ENCODE results near the gene BTN3A1. TPM values are rescaled to one million over a fixed set of nuclear protein-coding genes. Genes with fewer than 3 reads are reported as not detected.

BTN3A1 gene
- total and polyA plus RNA-seq, 2 donors (not counting 1 experiment from before 2014, with no cell fraction given): 31.6 to 42.9 TPM

DNA sequence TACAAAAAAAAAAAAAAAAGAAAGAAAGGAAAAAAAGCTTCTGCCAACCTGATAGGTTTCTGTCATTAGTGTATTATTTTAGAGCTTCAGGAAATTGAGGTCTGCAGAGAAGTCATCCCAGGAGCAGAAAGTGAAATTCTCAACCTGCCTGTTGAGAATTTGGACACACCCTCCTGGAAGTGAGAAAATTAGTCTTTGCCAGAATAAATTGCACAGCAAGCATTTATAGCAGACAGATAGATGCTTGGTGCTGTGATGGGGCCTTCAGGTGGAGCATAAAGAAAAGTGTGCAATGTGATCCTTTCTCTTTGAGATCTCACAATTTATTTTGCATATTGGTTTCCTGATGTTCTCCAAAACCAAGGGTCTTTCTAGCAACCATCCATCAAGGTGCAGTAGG, 14.5 kb upstream of the BTN3A1 start:
- no peak overlapping the region for H3K4me3 ChIP-seq (replicated peaks in 1 of 4; ENCODE audit: control extremely low read depth in 1 of 4, insufficient read depth in 1 of 4, low read depth in 3 of 4, low read length in 4 of 4)
- no peak overlapping the region for H2AFZ ChIP-seq (ENCODE audit: low read length)
- H3K27ac ChIP-seq (ENCODE audit: insufficient read depth, low read length): no peak overlapping the region
- TF ChIP-seq, protein P1, sequence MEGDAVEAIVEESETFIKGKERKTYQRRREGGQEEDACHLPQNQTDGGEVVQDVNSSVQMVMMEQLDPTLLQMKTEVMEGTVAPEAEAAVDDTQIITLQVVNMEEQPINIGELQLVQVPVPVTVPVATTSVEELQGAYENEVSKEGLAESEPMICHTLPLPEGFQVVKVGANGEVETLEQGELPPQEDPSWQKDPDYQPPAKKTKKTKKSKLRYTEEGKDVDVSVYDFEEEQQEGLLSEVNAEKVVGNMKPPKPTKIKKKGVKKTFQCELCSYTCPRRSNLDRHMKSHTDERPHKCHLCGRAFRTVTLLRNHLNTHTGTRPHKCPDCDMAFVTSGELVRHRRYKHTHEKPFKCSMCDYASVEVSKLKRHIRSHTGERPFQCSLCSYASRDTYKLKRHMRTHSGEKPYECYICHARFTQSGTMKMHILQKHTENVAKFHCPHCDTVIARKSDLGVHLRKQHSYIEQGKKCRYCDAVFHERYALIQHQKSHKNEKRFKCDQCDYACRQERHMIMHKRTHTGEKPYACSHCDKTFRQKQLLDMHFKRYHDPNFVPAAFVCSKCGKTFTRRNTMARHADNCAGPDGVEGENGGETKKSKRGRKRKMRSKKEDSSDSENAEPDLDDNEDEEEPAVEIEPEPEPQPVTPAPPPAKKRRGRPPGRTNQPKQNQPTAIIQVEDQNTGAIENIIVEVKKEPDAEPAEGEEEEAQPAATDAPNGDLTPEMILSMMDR (conservative IDR thresholded peaks at IDR 0.05 in 1 of 2, IDR thresholded peaks at IDR 0.05 in 1 of 2; ENCODE audit: low read depth in 1 of 2, low read length in 2 of 2): no peak
- no peak for TF ChIP-seq EZH2 (IDR thresholded peaks at IDR 0.05; ENCODE audit: low read length, missing control alignments)
- no peaks in the 10 kb centered on the region for H4K20me1 ChIP-seq (ENCODE audit: control insufficient read depth, extremely low read depth, insufficient read depth, low read length)
- H3K4me2 ChIP-seq (ENCODE audit: extremely low read depth, insufficient read depth, low read length): no peak overlapping the region
- no peaks in the 10 kb centered on the region for H3K27me3 ChIP-seq (ENCODE audit: control insufficient read depth, insufficient read depth, low read length)
- H3K79me2 ChIP-seq (ENCODE audit: control insufficient read depth, insufficient read depth, low read length): no peaks in the 10 kb centered on the region
- no peak overlapping the region for H3K9ac ChIP-seq (ENCODE audit: insufficient read depth, low read length)
- H3K9me3 ChIP-seq (ENCODE audit: control insufficient read depth, insufficient read depth, low read depth, low read length): no peaks in the 10 kb centered on the region
- DNase-seq (ENCODE audit: low read depth in 2 of 2): no peak
- no peaks in the 10 kb centered on the region for H3K36me3 ChIP-seq (ENCODE audit: control insufficient read depth, insufficient read depth, low read length)
- peaks cover 2% of the 10 kb centered on the region for H3K4me1 ChIP-seq (ENCODE audit: control insufficient read depth, extremely low read depth, insufficient read depth, low read length)

DNA sequence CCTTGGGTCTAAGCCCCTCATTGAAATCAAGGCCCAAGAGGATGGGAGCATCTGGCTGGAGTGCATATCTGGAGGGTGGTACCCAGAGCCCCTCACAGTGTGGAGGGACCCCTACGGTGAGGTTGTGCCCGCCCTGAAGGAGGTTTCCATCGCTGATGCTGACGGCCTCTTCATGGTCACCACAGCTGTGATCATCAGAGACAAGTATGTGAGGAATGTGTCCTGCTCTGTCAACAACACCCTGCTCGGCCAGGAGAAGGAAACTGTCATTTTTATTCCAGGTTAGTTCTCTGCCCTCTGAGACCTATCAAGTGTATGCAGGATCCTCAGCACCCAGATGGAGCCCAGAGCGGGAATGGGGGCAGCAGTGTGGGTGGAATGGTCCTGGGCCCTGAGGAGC, 14.1 kb upstream of the BTN3A1 start:
- no peak for DNase-seq (ENCODE audit: low read depth in 2 of 2)
- no peak overlapping the region for H3K9ac ChIP-seq (ENCODE audit: insufficient read depth, low read length)
- H3K9me3 ChIP-seq (ENCODE audit: control insufficient read depth, insufficient read depth, low read depth, low read length): no peaks in the 10 kb centered on the region
- H3K36me3 ChIP-seq (ENCODE audit: control insufficient read depth, insufficient read depth, low read length): no peaks in the 10 kb centered on the region
- H3K27ac ChIP-seq (ENCODE audit: insufficient read depth, low read length): no peak overlapping the region
- no peaks in the 10 kb centered on the region for H3K27me3 ChIP-seq (ENCODE audit: control insufficient read depth, insufficient read depth, low read length)
- H4K20me1 ChIP-seq (ENCODE audit: control insufficient read depth, extremely low read depth, insufficient read depth, low read length): no peaks in the 10 kb centered on the region
- H3K4me2 ChIP-seq (ENCODE audit: extremely low read depth, insufficient read depth, low read length): no peak overlapping the region
- TF ChIP-seq, protein P1 (conservative IDR thresholded peaks at IDR 0.05 in 1 of 2, IDR thresholded peaks at IDR 0.05 in 1 of 2; ENCODE audit: low read depth in 1 of 2, low read length in 2 of 2): no peak
- no peak for TF ChIP-seq EZH2 (IDR thresholded peaks at IDR 0.05; ENCODE audit: low read length, missing control alignments)
- no peaks in the 10 kb centered on the region for H3K79me2 ChIP-seq (ENCODE audit: control insufficient read depth, insufficient read depth, low read length)
- peaks cover 2% of the 10 kb centered on the region for H3K4me1 ChIP-seq (ENCODE audit: control insufficient read depth, extremely low read depth, insufficient read depth, low read length)
- no peak overlapping the region for H3K4me3 ChIP-seq (replicated peaks in 1 of 4; ENCODE audit: control extremely low read depth in 1 of 4, insufficient read depth in 1 of 4, low read depth in 3 of 4, low read length in 4 of 4)
- no peak overlapping the region for H2AFZ ChIP-seq (ENCODE audit: low read length)

DNA sequence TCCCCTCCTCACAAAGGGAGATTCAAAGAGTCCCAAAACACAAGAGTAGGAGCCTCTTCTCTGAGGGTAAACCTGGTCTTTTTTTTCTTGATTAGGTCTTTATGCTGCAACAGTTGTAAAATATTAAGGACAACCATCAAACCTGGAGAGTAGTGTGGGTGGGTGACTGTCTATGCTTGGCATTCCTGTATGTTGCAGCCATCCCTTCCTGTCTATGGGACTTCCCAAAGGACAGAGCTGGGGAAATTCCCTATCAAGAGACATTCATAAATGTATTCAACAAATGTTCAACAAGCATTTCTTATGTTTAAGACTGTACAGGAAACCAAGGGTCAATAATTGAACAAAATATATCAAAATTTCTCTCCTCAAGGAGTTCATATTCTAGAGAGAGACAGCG, 13.6 kb upstream of the BTN3A1 start:
- DNase-seq (ENCODE audit: low read depth in 2 of 2): no peak
- no peak overlapping the region for H3K4me3 ChIP-seq (replicated peaks in 1 of 4; ENCODE audit: control extremely low read depth in 1 of 4, insufficient read depth in 1 of 4, low read depth in 3 of 4, low read length in 4 of 4)
- no peaks in the 10 kb centered on the region for H3K27me3 ChIP-seq (ENCODE audit: control insufficient read depth, insufficient read depth, low read length)
- no peaks in the 10 kb centered on the region for H3K9me3 ChIP-seq (ENCODE audit: control insufficient read depth, insufficient read depth, low read depth, low read length)
- no peak overlapping the region for H3K27ac ChIP-seq (ENCODE audit: insufficient read depth, low read length)
- no peak overlapping the region for H3K4me2 ChIP-seq (ENCODE audit: extremely low read depth, insufficient read depth, low read length)
- TF ChIP-seq, protein P1 (conservative IDR thresholded peaks at IDR 0.05 in 1 of 2, IDR thresholded peaks at IDR 0.05 in 1 of 2; ENCODE audit: low read depth in 1 of 2, low read length in 2 of 2): no peak
- no peaks in the 10 kb centered on the region for H3K36me3 ChIP-seq (ENCODE audit: control insufficient read depth, insufficient read depth, low read length)
- H3K9ac ChIP-seq (ENCODE audit: insufficient read depth, low read length): no peak overlapping the region
- no peaks in the 10 kb centered on the region for H3K79me2 ChIP-seq (ENCODE audit: control insufficient read depth, insufficient read depth, low read length)
- H3K4me1 ChIP-seq (ENCODE audit: control insufficient read depth, extremely low read depth, insufficient read depth, low read length): peaks cover 2% of the 10 kb centered on the region
- no peaks in the 10 kb centered on the region for H4K20me1 ChIP-seq (ENCODE audit: control insufficient read depth, extremely low read depth, insufficient read depth, low read length)
- H2AFZ ChIP-seq (ENCODE audit: low read length): no peak overlapping the region

Data from fibroblast of lung (primary cell).